HEK293T (cell line): ENCODE results near the gene ZNHIT6.

ENCODE experiments used
- ARNT ChIP-seq: fragments of 450-650 bp; IDR thresholded peaks from 2 replicates; pipeline ENCODE4 v1.6.1; 2017; ENCODE audit warnings: mild to moderate bottlenecking
- BHLHE40 ChIP-seq: fragments of 450-650 bp; IDR thresholded peaks from 2 replicates; pipeline ENCODE4 v1.6.1; 2016; ENCODE audit warnings: mild to moderate bottlenecking, moderate library complexity, borderline replicate concordance
- CTBP1 ChIP-seq: fragments of 450-650 bp; IDR thresholded peaks from 2 replicates; pipeline ENCODE4 v1.6.1; 2016; ENCODE audit warnings: borderline replicate concordance
- ELF4 ChIP-seq: fragments of 450-650 bp; IDR thresholded peaks from 2 replicates; pipeline ENCODE4 v1.6.1; 2017; ENCODE audit warnings: antibody characterized with exemption
- FOXA1 ChIP-seq: fragments of 450-650 bp; IDR thresholded peaks from 2 replicates; pipeline ENCODE4 v1.6.1; 2016; ENCODE audit warnings: mild to moderate bottlenecking
- FOXK2 ChIP-seq: fragments of 450-650 bp; IDR thresholded peaks from 2 replicates; pipeline ENCODE4 v1.6.1; 2016; ENCODE audit warnings: mild to moderate bottlenecking
- FOXM1 ChIP-seq: fragments of 450-650 bp; IDR thresholded peaks from 2 replicates; pipeline ENCODE4 v1.6.1; 2017; ENCODE audit warnings: mild to moderate bottlenecking, borderline replicate concordance
- NFRKB ChIP-seq: fragments of 450-650 bp; IDR thresholded peaks from 2 replicates; pipeline ENCODE4 v1.6.1; 2016; ENCODE audit warnings: mild to moderate bottlenecking, moderate library complexity
- SP1 ChIP-seq: fragments of 450-650 bp; IDR thresholded peaks from 2 replicates; pipeline ENCODE4 v1.6.1; 2017
- ZNF384 ChIP-seq: fragments of 450-650 bp; IDR thresholded peaks from 2 replicates; pipeline ENCODE4 v1.6.1; 2016
- TF ChIP-seq, protein P1 (sequence below): fragments of 450-650 bp; IDR thresholded peaks from 2 replicates; pipeline ENCODE4 v1.6.1; 2016

DNA sequence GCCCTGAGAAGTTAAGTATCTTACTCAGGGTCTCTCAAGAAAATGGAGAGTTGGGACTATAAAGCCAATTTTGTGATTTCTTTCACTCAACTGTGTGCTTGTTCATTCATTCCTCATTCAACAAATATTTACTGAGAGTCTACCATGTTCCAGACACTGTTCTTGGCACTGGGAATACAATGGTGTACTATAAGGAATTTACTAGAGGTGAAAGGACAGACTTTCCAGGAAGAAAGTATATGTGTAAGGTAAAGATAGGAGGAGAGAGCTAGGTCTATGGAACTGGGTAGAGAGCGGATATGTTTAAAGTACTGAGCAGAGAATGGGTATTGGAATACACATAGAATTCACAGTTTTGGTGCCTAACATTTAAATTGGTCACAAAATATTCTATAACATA, 42.3 kb downstream of the ZNHIT6 start:
- TF ChIP-seq BHLHE40 (no peak), ARNT (no peak), FOXM1 (no peak), SP1 (no peak), ZNF384 (no peak), FOXK2 (no peak), NFRKB (no peak), CTBP1 (no peak), FOXA1 (no peak), ELF4 (no peak)
- TF ChIP-seq, protein P1, sequence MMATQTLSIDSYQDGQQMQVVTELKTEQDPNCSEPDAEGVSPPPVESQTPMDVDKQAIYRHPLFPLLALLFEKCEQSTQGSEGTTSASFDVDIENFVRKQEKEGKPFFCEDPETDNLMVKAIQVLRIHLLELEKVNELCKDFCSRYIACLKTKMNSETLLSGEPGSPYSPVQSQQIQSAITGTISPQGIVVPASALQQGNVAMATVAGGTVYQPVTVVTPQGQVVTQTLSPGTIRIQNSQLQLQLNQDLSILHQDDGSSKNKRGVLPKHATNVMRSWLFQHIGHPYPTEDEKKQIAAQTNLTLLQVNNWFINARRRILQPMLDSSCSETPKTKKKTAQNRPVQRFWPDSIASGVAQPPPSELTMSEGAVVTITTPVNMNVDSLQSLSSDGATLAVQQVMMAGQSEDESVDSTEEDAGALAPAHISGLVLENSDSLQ = no peak
